KMS-11 (cell line): ENCODE measurements around the gene LEKR1.
A peak's percentile ranks its signal among the peaks of the same experiment; 100 is the strongest.

Experiments
- H2AFZ ChIP-seq: fragments of 200-600 bp; sonication (generic); 2 replicates; pipeline ENCODE4 v1.6.1; 2016; ENCODE audit warnings: antibody characterized with exemption, mixed run types, low read depth
- H3K27ac ChIP-seq: fragments of 200-600 bp; sonication (generic); 2 replicates; pipeline ENCODE4 v1.6.1; 2016; ENCODE audit warnings: mild to moderate bottlenecking, mixed run types
- H3K27me3 ChIP-seq: fragments of 200-600 bp; sonication (generic); 2 replicates; pipeline ENCODE4 v1.6.1; 2017; ENCODE audit warnings: mild to moderate bottlenecking, low read depth, mixed run types, moderate library complexity; ENCODE audit not compliant: insufficient read depth
- H3K36me3 ChIP-seq: fragments of 200-600 bp; sonication (generic); 2 replicates; pipeline ENCODE4 v1.6.1; 2017; ENCODE audit warnings: mild to moderate bottlenecking, mixed run types; ENCODE audit not compliant: insufficient read depth
- H3K4me1 ChIP-seq: fragments of 200-600 bp; sonication (generic); 2 replicates; pipeline ENCODE4 v1.6.1; 2016; ENCODE audit warnings: mild to moderate bottlenecking, low read depth, mixed run types; ENCODE audit not compliant: poor library complexity, severe bottlenecking
- H3K4me2 ChIP-seq: fragments of 200-600 bp; sonication (generic); 2 replicates; pipeline ENCODE4 v1.7.0; 2016; ENCODE audit warnings: mild to moderate bottlenecking, mixed run types
- H3K4me3 ChIP-seq: fragments of 200-600 bp; sonication (generic); IDR thresholded peaks from 2 replicates; pipeline ENCODE4 v1.6.1; 2017; ENCODE audit warnings: low read depth, low read length, mixed read lengths; ENCODE audit not compliant: insufficient read depth
- H3K79me2 ChIP-seq: fragments of 200-600 bp; sonication (generic); 2 replicates; pipeline ENCODE4 v1.6.1; 2016; ENCODE audit warnings: low read depth, mixed run types; ENCODE audit not compliant: insufficient read depth
- H3K9ac ChIP-seq: fragments of 200-600 bp; sonication (generic); 2 replicates; pipeline ENCODE4 v1.6.1; 2016; ENCODE audit warnings: mild to moderate bottlenecking, mixed run types
- H4K20me1 ChIP-seq: fragments of 200-600 bp; sonication (generic); 2 replicates; pipeline ENCODE4 v1.6.1; 2016; ENCODE audit warnings: mild to moderate bottlenecking, mixed run types; ENCODE audit not compliant: insufficient read depth
- TF ChIP-seq, protein P1 (sequence below): fragments of 200-600 bp; sonication (generic); conservative IDR thresholded peaks from 2 replicates; pipeline ENCODE4 v1.6.1; 2017; ENCODE audit warnings: low read depth, mild to moderate bottlenecking, antibody characterized with exemption, low read length, moderate library complexity, mixed read lengths

The LEKR1 gene

DNA sequence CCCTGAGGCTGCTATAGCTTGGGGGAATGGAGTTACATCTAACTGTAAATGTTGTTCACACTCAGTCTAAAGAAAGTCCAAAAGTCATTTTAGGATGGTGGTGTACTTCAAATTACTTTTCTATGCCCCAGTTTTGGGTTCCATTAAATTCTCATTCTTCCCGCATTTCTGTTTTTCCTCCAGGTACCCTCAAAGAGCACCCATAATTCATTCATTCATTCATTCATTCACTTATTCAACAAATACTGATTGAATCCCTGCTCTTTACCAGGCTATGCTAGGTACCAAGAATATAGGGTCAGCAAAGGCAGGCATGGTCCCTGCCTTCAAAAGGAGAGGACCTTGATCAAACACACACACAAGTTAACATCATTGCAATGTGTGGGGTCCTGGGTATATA is 257.7 kb downstream of the LEKR1 start:
- Histone ChIP-seq H3K27ac (no peak overlapping the region), H3K79me2 (no peaks in the 10 kb centered on the region), H3K27me3 (no peaks in the 10 kb centered on the region), H2AFZ (no peak overlapping the region), H3K4me2 (no peak overlapping the region), H3K36me3 (no peaks in the 10 kb centered on the region), H3K9ac (no peak overlapping the region), H3K4me3 (no peak overlapping the region), H3K4me1 (peaks cover 56% of the 10 kb centered on the region), H4K20me1 (no peaks in the 10 kb centered on the region)
- TF ChIP-seq, protein P1, sequence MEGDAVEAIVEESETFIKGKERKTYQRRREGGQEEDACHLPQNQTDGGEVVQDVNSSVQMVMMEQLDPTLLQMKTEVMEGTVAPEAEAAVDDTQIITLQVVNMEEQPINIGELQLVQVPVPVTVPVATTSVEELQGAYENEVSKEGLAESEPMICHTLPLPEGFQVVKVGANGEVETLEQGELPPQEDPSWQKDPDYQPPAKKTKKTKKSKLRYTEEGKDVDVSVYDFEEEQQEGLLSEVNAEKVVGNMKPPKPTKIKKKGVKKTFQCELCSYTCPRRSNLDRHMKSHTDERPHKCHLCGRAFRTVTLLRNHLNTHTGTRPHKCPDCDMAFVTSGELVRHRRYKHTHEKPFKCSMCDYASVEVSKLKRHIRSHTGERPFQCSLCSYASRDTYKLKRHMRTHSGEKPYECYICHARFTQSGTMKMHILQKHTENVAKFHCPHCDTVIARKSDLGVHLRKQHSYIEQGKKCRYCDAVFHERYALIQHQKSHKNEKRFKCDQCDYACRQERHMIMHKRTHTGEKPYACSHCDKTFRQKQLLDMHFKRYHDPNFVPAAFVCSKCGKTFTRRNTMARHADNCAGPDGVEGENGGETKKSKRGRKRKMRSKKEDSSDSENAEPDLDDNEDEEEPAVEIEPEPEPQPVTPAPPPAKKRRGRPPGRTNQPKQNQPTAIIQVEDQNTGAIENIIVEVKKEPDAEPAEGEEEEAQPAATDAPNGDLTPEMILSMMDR = no peak

DNA sequence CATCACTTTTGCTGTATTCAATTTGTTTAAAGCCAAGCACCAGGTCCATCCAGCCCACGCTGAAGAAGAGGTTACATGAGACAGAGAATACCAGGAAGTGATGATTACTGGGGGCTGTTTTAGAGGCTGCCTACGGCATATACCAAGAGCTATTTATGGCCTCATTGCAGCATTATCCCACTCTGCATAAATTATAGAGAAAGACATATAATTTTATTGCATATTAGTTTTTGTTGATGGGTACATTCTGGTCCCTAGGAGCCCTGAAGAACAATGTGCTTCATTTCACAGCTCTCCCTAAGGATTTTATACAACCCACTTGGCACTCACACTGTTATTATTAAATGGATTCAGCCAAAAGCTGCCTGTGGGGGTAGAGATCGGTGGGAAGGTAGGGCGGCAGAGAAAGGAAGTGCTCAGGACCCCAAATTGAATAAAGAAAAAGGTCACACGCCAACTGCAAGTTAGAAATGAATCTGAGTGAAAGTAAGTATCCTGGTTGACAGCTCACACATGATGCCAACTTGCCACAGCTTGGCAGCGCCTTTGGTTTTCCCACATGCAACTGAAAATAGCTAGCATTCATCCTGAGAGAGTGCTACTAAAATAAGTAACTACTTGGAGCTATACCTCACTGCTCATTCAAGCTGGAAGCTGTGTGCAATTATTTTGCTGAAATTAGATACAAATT is 260.1 kb downstream of the LEKR1 start:
- no peak overlapping the region for H3K4me3 ChIP-seq
- H3K79me2 ChIP-seq = no peaks in the 10 kb centered on the region
- no peak overlapping the region for H2AFZ ChIP-seq
- no peak overlapping the region for H3K9ac ChIP-seq
- H3K4me1 ChIP-seq = peaks cover 75% of the 10 kb centered on the region
- H4K20me1 ChIP-seq = no peaks in the 10 kb centered on the region
- H3K4me2 ChIP-seq = peak overlapping the region; percentile 90
- TF ChIP-seq, protein P1 = no peak
- peak overlapping the region; percentile 96; the same call in 1 of the 2 replicates for H3K27ac ChIP-seq
- H3K27me3 ChIP-seq = no peaks in the 10 kb centered on the region
- no peaks in the 10 kb centered on the region for H3K36me3 ChIP-seq

DNA sequence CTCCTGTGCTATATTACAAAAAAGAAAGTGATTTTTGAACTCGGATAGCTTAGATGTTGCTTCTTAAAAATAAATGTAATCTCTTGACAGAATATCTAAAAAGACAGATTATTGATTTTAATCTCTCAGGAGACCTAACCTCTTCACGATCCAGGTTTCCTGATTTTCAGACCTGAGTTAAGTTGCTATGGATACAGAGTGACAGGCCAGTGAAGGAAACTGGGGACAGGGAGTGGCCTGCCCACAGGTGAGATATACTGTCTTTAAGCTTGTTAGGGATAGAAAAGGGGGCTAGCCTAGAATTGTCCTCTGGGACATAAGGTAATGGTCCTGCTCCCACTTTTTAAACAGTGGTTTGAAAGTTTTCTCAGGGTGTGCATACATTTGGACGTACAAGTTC is 260.6 kb downstream of the LEKR1 start:
- Histone ChIP-seq H3K4me2 (peak overlapping the region; percentile 90), H3K4me3 (no peak overlapping the region), H3K36me3 (no peaks in the 10 kb centered on the region), H2AFZ (no peak overlapping the region), H3K9ac (peak overlapping the region; percentile 82; the same call in 1 of the 2 replicates), H3K27me3 (no peaks in the 10 kb centered on the region), H3K4me1 (peaks cover 75% of the 10 kb centered on the region), H3K27ac (peak overlapping the region; percentile 96), H3K79me2 (no peaks in the 10 kb centered on the region), H4K20me1 (no peaks in the 10 kb centered on the region)
- TF ChIP-seq, protein P1 = no peak

DNA sequence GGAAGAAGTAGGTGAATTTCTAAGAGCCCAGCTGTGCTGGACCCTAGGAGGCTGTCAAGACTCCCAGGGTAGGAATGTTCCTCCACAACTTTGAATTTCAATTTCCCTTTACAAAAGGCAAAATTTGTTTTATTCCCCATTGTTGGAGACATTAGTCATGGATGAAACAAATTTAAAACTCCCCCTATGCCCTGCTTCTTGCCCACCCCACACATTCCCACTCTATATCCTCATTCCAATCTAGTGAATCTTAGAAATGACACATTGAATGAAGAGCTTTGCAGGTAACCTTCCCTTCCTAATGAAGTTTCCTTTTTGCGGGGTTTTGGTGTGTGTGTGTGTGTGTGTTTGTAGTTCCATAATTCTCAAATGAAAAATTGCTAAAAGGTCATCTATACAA is 261.2 kb downstream of the LEKR1 start:
- peaks cover 75% of the 10 kb centered on the region for H3K4me1 ChIP-seq
- no peaks in the 10 kb centered on the region for H3K27me3 ChIP-seq
- no peaks in the 10 kb centered on the region for H4K20me1 ChIP-seq
- H3K9ac ChIP-seq = peak overlapping the region; percentile 82
- peak overlapping the region; percentile 96 for H3K27ac ChIP-seq
- peak overlapping the region; percentile 42 for H3K4me3 ChIP-seq
- TF ChIP-seq, protein P1 = no peak
- no peaks in the 10 kb centered on the region for H3K79me2 ChIP-seq
- H2AFZ ChIP-seq = 0 out of 2 replicates have a peak overlapping the region, but pooled peaks have one; percentile 1
- no peaks in the 10 kb centered on the region for H3K36me3 ChIP-seq
- H3K4me2 ChIP-seq = peak overlapping the region; percentile 90
